ENCODE data around the gene MAP4K3. TPM values are rescaled to one million over a fixed set of nuclear protein-coding genes. Genes with fewer than 3 reads are reported as not detected.
"Not testable (repeated sequence)": the region's sequence is repeated elsewhere in the genome, so short reads cannot be mapped to it uniquely, and the experiment has no call there.

The MAP4K3 gene
- total RNA-seq, 1 donor from 2014 or later, result 38.5 TPM

- peaks cover 0 to 6% of the 10 kb centered on the region in 2 donors for H3K36me3 ChIP-seq
- H3K27me3 ChIP-seq, result no peaks in the 10 kb centered on the region
- no peaks in the 10 kb centered on the region for H3K9me3 ChIP-seq
- no peaks in the 10 kb centered on the region for H3K4me1 ChIP-seq
- TF ChIP-seq POLR2AphosphoS5 (IDR thresholded peaks at IDR 0.05; ENCODE audit: insufficient read depth in 1 of 2, low read depth in 1 of 2), result no peak
- TF ChIP-seq CTCF (IDR thresholded peaks at IDR 0.05), result no peak
- no peak for TF ChIP-seq POLR2A (IDR thresholded peaks at IDR 0.05)
- intact Hi-C loops (cut with DNase I), result no loop called here
- H3K27ac ChIP-seq, result no peak overlapping the region
- no peak for DNase-seq (ENCODE audit: extremely low spot score in 2 of 2)
- no peak overlapping the region for H3K4me3 ChIP-seq
These were observed 102.6 kb downstream of the MAP4K3 start for GRCh38 chr2:39334529-39334928.

GRCh38 chr2:39326644-39327043, 110.4 kb downstream of the MAP4K3 start:
- TF ChIP-seq POLR2AphosphoS5 (IDR thresholded peaks at IDR 0.05; ENCODE audit: insufficient read depth in 1 of 2, low read depth in 1 of 2) (no peak), POLR2A (IDR thresholded peaks at IDR 0.05) (no peak), CTCF (IDR thresholded peaks at IDR 0.05) (no peak)
- H3K27me3 ChIP-seq, result no peaks in the 10 kb centered on the region
- no peaks in the 10 kb centered on the region for H3K4me1 ChIP-seq
- H3K36me3 ChIP-seq, result peaks cover 0 to 30% of the 10 kb centered on the region in 2 donors
- no peak for DNase-seq (ENCODE audit: extremely low spot score in 2 of 2)
- intact Hi-C loops (cut with DNase I), result no loop called here
- no peak overlapping the region for H3K4me3 ChIP-seq
- H3K27ac ChIP-seq, result no peak overlapping the region
- H3K9me3 ChIP-seq, result no peaks in the 10 kb centered on the region

- H3K9me3 ChIP-seq, result no peaks in the 10 kb centered on the region
- TF ChIP-seq POLR2AphosphoS5 (IDR thresholded peaks at IDR 0.05; ENCODE audit: insufficient read depth in 1 of 2, low read depth in 1 of 2) (no peak), POLR2A (IDR thresholded peaks at IDR 0.05) (no peak), CTCF (IDR thresholded peaks at IDR 0.05) (no peak)
- no peak overlapping the region for H3K27ac ChIP-seq
- intact Hi-C loops (cut with DNase I), result no loop called here
- H3K4me1 ChIP-seq, result no peaks in the 10 kb centered on the region
- no peak for DNase-seq (ENCODE audit: extremely low spot score in 2 of 2)
- H3K36me3 ChIP-seq, result peaks cover 0 to 30% of the 10 kb centered on the region in 2 donors
- H3K27me3 ChIP-seq, result no peaks in the 10 kb centered on the region
- no peak overlapping the region for H3K4me3 ChIP-seq
These were observed 111.1 kb downstream of the MAP4K3 start for GRCh38 chr2:39325966-39326365.

- H3K27ac ChIP-seq; intact Hi-C loops (cut with DNase I); H3K9me3 ChIP-seq; DNase-seq (ENCODE audit: extremely low spot score in 2 of 2); H3K4me3 ChIP-seq; H3K4me1 ChIP-seq; H3K27me3 ChIP-seq: not testable (repeated sequence)
- H3K36me3 ChIP-seq, result peaks cover 0 to 14% of the 10 kb centered on the region in 2 donors
These were observed 115.7 kb downstream of the MAP4K3 start for GRCh38 chr2:39321056-39322035.

GRCh38 chr2:39320162-39320561, 116.9 kb downstream of the MAP4K3 start:
- no peak for DNase-seq (ENCODE audit: extremely low spot score in 2 of 2)
- Histone ChIP-seq H3K27ac (no peak overlapping the region), H3K4me3 (no peak overlapping the region), H3K27me3 (no peaks in the 10 kb centered on the region), H3K36me3 (peaks cover 0 to 4% of the 10 kb centered on the region in 2 donors), H3K9me3 (no peaks in the 10 kb centered on the region), H3K4me1 (no peaks in the 10 kb centered on the region)
- TF ChIP-seq POLR2A (IDR thresholded peaks at IDR 0.05) (no peak), CTCF (IDR thresholded peaks at IDR 0.05) (no peak), POLR2AphosphoS5 (IDR thresholded peaks at IDR 0.05; ENCODE audit: insufficient read depth in 1 of 2, low read depth in 1 of 2) (no peak)
- intact Hi-C loops (cut with DNase I), result no loop called here

Measured in vagina (tissue), 2 donors.